GM12873 (cell line): ENCODE results near the gene SLC6A17.

Experiments
- CTCF ChIP-seq: IDR thresholded peaks from 2 replicates; pipeline ENCODE4 v1.5.1; 2012; ENCODE audit warnings: low read depth, mild to moderate bottlenecking, moderate library complexity, low read length, control low read depth; ENCODE audit not compliant: insufficient read depth; ENCODE audit errors: missing control alignments

Gene SLC6A17

DNA sequence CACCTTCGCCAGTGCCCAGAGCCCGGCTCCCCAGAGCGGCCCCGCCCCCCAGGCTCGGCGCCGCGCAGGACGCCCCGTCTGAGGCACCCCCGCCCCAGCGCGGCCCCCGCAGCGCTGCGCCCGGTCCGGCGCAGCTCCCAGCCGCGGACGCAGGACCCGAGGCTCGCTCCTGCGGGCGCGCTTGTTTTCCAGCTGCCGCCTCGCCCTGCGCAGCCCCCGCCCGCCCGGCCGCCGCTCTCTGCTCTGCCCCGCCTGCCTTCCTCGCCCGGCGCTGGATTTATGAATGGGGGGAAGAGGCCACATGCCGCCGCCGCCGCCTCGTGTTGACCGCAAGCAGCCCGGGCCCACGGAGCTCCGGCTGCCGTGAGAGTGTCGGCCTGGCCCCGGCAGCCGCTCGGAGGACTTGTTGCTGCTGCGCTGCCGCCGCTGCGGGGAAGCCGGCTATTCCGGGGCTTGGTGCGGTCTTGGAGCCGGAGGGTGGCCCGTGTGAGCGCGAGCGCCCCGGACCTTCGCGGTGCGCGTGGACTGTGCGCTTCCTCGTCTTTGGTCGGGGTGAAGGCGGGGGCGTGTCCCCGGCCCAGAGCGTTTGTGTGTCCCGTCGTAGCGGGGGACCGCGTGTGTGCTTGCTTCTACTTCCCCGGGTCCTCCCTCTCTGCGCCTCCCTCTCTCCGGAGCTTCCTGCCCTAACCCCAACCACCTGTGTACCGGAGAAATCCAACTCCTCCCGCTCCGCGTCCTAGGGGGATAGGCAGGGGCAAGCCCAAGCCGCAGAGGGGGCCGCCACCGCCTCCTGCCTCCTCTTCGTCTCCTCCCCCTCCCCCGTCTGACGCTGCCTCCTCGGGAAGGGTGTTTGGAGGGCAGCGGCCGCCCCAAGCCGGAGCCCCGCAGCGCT, 60.6 kb downstream of the SLC6A17 start:
- TF ChIP-seq CTCF: no peak

DNA sequence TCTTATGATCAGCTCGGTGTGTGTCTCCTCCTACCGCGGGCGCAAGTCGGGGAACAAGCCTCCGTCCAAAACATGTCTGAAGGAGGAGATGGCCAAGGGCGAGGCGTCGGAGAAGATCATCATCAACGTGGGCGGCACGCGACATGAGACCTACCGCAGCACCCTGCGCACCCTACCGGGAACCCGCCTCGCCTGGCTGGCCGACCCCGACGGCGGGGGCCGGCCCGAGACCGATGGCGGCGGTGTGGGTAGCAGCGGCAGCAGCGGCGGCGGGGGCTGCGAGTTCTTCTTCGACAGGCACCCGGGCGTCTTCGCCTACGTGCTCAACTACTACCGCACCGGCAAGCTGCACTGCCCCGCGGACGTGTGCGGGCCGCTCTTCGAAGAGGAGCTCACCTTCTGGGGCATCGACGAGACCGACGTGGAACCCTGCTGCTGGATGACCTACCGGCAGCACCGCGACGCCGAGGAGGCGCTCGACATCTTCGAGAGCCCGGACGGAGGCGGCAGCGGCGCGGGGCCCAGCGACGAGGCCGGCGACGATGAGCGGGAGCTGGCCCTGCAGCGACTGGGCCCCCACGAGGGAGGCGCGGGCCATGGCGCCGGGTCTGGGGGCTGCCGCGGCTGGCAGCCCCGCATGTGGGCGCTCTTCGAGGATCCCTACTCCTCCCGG, 61.3 kb downstream of the SLC6A17 start:
- TF ChIP-seq CTCF: no peak

GRCh38 chr1:110212169-110213142, 62.2 kb downstream of the SLC6A17 start:
- no peak for TF ChIP-seq CTCF

DNA sequence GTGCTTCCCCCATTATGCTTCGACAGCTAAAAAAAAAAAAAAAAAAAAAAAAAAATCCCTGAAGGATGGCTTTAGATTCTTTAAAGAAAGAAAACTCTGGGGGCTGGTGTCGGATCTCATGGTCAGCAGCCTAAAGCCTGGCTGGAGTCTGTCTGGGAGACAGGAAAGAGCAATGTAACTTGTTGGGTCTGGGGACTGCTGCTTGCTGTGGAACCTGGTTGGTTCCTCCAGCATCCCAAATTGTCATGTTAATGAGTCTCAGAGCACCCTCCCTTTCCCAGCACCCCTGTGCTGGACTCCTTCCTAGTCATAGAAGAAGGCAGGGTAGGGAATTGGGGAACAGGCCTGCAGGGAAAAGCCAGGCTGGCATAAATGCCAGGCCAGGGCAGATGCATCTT, 62.8 kb downstream of the SLC6A17 start:
- no peak for TF ChIP-seq CTCF

GRCh38 chr1:110214454-110215404, 64.4 kb downstream of the SLC6A17 start:
- TF ChIP-seq CTCF: no peak

DNA sequence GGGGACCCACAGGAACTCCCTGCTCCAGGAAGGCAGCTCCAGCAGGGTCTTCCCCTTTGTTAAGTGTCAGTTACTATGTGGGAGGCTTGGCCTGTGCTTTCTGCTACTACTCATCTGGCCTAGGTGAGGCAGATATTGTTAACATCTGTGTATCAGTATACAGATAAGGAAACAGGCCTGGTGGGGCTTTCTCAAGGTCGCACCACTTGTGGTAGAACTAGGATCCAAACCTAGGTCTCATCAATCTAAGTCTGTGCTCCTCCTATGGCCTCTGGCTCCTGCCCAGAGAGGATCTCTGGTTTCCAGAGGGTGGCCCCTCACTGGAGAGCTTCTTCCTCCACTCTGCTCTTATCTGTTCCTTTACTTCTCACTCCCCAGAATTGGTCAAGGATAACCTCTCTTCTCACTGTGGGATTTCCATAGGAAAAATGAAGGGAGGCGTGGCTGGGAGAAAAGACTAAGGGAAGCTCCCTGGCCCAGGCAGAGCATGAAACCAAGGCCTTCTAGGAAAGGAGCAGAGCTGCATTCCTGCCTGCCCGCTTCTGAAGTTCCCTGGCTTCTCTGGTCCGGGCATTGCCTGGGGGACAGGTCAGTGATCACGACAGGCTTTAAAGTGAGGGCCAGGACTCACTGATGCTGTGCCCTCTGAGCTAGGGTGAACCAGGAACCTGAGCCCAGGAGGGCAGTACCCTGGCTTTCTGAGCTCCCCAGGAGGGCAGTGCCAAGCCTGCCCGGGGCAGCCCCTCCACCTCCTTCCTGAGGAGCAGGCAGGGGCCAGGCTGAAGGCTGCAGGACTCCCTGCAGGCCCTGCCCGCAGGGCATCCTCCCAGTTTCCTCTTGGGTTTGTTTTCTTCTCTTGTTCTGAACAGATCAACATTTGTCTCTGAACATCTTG, 65.6 kb downstream of the SLC6A17 start:
- TF ChIP-seq CTCF: no peak
